ENCODE measurements around the gene DRC7. TPM values are rescaled to one million over a fixed set of nuclear protein-coding genes. Genes with fewer than 3 reads are reported as not detected.
A peak's percentile ranks its signal among the peaks of the same experiment; 100 is the strongest.

The DRC7 gene
- total and polyA plus RNA-seq, 9 of the 15 experiments (the other 6 are each of a cell fraction or from before 2014, with no cell fraction given) = 0.04 to 0.33 (median 0.12) TPM; not detected in 3

DNA sequence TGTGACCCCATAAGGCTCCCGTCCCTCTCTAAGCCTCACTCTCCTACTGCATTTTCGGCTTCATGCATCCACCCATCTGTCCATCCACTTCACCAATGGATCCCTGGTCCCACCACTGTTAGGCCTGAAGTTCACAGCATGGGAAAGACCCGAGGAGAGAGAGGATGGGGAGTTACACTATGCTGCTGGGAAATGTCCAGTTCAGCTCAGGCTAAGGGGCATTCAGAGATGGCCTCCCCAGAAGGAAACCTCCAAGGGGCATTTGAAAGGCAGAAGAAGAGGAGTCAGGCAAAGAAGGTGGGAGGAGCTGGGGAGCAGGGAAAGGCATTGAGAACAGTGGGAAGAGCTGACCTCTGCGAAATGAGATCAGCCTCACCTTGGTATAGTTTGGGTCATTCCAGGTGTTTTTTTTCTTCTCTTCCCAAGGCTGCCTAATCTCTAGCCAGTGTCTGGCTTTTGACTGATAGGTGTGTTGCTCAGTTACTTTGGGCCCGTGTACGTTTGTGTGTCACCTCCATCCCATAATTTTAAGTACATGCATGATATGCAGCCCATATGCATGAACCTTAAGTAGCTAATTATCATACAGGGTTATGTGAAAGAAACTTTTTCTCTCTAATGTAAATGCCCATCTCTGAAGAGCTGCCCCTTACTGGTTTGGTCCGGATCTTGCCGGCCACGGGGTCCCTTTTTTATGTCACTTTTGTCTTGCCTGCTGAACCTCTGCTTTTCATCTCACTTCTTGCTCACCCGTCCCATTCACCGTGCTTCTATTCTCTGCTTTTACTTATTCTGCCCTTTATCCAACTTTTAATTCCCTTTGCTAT lies 11.6 kb upstream of the DRC7 start (continued):
- TF ChIP-seq CXXC5 (CRISPR knock-in tag; IDR thresholded peaks at IDR 0.05) (peak; percentile 16; the same call in 1 of the 2 replicates), STAT5A (IDR thresholded peaks at IDR 0.05; ENCODE audit: borderline replicate concordance, low read length) (peak; percentile 26; the same call in 1 of the 2 replicates), POLR2H (tag; IDR thresholded peaks at IDR 0.05; ENCODE audit: low read depth) (peak; percentile 89), ZNF253 (CRISPR knock-in tag; conservative IDR thresholded peaks at IDR 0.05) (no peak), RUNX1 (IDR thresholded peaks at IDR 0.05; ENCODE audit: low read depth) (peak; percentile 81; the same call in 1 of the 2 replicates), LCOR (CRISPR knock-in tag; IDR thresholded peaks at IDR 0.05) (peak; percentile 69; the same call in 1 of the 2 replicates), ZNF212 (CRISPR knock-in tag; IDR thresholded peaks at IDR 0.05) (no peak), KDM4B (IDR thresholded peaks at IDR 0.05; ENCODE audit: borderline replicate concordance in 2 of 2, low read depth in 1 of 2) (peak in 1 of 2 experiments; percentile 94; a peak in 2 of 4 replicates), CTBP1 (IDR thresholded peaks at IDR 0.05; ENCODE audit: borderline replicate concordance) (0 out of 2 replicates have a peak, but pooled peaks have one; percentile 9), ZNF146 (CRISPR knock-in tag; IDR thresholded peaks at IDR 0.05; ENCODE audit: unreplicated experiment) (no peak), RBFOX2 (IDR thresholded peaks at IDR 0.05; ENCODE audit: low read depth, low read length) (peak; percentile 29), CBX1 (IDR thresholded peaks at IDR 0.05; ENCODE audit: low read depth) (peak; percentile 99), MBD2 (IDR thresholded peaks at IDR 0.05; ENCODE audit: borderline replicate concordance, low read depth) (peak; percentile 73; the same call in 1 of the 2 replicates), NELFE (IDR thresholded peaks at IDR 0.05; ENCODE audit: insufficient read depth, insufficient read length) (no peak), LEF1 (IDR thresholded peaks at IDR 0.05) (no peak), OTX1 (CRISPR knock-in tag; IDR thresholded peaks at IDR 0.05) (peak; percentile 78; the same call in 1 of the 2 replicates), SP2 (IDR thresholded peaks at IDR 0.05; ENCODE audit: extremely low read depth, low read depth, low read length, poor library complexity, severe bottlenecking) (no peak), RBM39 (optimal IDR thresholded peaks at IDR 0.05; ENCODE audit: low read depth, low read length) (peak; percentile 92), ELK3 (CRISPR knock-in tag; IDR thresholded peaks at IDR 0.05) (no peak), ELF2 (CRISPR knock-in tag; IDR thresholded peaks at IDR 0.05) (no peak), ZNF77 (CRISPR knock-in tag; IDR thresholded peaks at IDR 0.05) (no peak), HDAC3 (IDR thresholded peaks at IDR 0.05; ENCODE audit: borderline replicate concordance, partially characterized antibody) (no peak), E2F3 (CRISPR knock-in tag; IDR thresholded peaks at IDR 0.05) (no peak), POLR2A (conservative IDR thresholded peaks at IDR 0.05) (peak; percentile 96)
- TF ChIP-seq, protein P1, sequence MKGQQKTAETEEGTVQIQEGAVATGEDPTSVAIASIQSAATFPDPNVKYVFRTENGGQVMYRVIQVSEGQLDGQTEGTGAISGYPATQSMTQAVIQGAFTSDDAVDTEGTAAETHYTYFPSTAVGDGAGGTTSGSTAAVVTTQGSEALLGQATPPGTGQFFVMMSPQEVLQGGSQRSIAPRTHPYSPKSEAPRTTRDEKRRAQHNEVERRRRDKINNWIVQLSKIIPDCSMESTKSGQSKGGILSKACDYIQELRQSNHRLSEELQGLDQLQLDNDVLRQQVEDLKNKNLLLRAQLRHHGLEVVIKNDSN (CRISPR knock-in tag; IDR thresholded peaks at IDR 0.05) = no peak
